ENCODE measurements around the gene NEK8.

The NEK8 gene

GRCh38 chr17:28744972-28745785 is 16.6 kb downstream of the NEK8 start:
- no peak for DNase-seq (ENCODE audit: low read depth in 2 of 2)

DNA sequence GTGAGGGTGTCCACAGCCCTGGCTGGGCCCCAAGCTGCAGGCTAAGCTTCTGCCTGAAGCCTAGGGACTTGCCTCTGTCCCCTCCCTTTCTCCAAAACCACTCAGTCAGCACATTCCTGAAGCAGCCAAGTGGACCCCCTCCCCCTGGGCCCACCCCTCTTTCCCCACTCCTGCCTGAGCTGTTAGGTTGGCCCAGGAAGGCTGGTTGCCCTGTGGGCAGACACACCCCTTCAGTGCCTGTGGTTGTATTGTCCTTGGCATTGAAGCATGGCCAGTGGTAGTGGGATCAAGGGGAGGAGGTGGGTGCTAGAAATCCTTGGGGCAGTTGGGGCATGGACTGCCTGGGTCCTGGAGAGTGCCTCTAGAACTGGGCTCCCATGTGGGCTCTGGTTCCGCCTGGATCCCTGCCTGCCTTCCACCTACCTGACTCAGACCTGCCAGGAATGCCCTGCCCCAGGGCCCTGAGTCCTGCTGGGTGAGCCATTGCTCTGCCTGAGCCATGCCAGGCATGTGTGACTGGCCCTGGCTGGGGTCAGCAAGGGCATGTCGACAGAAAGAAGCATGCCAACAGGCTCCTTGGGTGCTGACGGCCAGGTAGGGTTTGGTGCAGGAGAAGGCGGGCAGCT is 17.3 kb downstream of the NEK8 start:
- DNase-seq (ENCODE audit: low read depth in 2 of 2) = no peak

DNA sequence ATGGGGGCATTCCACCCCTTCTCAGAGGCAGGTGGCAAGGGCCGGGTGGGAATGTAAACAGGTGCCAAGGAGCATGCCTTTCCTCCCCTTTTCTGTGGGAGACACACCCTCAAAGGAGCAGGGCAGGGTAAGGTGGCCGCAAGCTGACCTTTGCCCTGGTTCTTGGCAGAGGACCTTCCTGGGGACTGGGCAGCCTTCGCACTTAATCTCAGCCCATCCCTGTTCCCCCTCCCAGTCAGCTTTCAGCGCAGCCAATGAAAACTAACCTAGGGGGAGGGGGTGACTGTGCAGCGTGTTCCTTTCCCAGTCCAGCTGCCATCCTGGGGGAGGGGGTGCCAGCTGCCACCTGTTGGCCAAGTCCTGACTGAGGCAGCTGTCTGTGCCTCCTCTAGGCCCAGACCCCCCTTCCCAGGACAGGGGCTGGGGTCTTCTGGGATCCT is 18.0 kb downstream of the NEK8 start:
- no peak for DNase-seq (ENCODE audit: low read depth in 2 of 2)

GRCh38 chr17:28747051-28747691 is 18.6 kb downstream of the NEK8 start:
- DNase-seq (ENCODE audit: low read depth in 2 of 2) = no peak

- no peak for DNase-seq (ENCODE audit: low read depth in 2 of 2)
Observed at GRCh38 chr17:28747801-28748750, 19.5 kb downstream of the NEK8 start.

DNA sequence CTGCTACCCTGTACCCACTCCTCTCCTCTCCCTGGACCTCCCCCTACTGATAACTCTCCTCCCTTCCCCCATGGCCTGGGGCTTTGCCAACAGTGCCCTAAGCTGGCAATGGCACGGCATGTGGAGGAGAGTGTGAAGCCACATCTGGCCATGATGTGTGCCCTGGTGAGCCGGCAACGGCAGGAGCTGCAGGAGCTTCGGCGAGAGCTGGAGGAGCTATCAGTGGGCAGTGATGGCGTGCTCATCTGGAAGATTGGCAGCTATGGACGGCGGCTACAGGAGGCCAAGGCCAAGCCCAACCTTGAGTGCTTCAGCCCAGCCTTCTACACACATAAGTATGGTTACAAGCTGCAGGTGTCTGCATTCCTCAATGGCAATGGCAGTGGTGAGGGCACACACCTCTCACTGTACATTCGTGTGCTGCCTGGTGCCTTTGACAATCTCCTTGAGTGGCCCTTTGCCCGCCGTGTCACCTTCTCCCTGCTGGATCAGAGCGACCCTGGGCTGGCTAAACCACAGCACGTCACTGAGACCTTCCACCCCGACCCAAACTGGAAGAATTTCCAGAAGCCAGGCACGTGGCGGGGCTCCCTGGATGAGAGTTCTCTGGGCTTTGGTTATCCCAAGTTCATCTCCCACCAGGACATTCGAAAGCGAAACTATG is 20.4 kb downstream of the NEK8 start:
- DNase-seq (ENCODE audit: low read depth in 2 of 2) = no peak

- no peak for DNase-seq (ENCODE audit: low read depth in 2 of 2)
Observed at GRCh38 chr17:28749516-28750177, 21.1 kb downstream of the NEK8 start.

GRCh38 chr17:28750178-28751047 is 21.8 kb downstream of the NEK8 start:
- DNase-seq (ENCODE audit: low read depth in 2 of 2) = peak; percentile 70 to 73

- no peak for DNase-seq (ENCODE audit: low read depth in 2 of 2)
Observed at GRCh38 chr17:28751600-28752366, 23.2 kb downstream of the NEK8 start.

DNA sequence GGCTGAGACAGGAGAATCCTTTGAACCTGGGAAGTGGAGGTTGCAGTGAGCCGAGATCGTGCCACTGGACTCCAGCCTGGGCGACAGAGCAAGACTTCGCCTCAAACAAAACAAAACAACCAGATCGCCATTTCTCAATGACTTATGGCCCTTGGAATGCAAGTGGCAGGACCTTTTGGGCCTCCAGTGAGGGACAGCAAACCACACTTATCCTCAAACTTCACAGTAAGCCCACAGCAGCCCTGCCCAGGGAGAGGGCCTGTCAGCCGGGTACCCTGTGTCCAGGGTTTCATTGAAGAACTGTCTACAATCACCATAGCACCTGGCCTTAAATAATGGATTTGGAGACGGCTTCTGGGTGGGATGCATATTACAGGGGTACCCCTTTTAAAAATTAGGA is 26.9 kb downstream of the NEK8 start:
- DNase-seq (ENCODE audit: low read depth in 2 of 2) = no peak

GRCh38 chr17:28756049-28756804 is 27.6 kb downstream of the NEK8 start:
- no peak for DNase-seq (ENCODE audit: low read depth in 2 of 2)

DNA sequence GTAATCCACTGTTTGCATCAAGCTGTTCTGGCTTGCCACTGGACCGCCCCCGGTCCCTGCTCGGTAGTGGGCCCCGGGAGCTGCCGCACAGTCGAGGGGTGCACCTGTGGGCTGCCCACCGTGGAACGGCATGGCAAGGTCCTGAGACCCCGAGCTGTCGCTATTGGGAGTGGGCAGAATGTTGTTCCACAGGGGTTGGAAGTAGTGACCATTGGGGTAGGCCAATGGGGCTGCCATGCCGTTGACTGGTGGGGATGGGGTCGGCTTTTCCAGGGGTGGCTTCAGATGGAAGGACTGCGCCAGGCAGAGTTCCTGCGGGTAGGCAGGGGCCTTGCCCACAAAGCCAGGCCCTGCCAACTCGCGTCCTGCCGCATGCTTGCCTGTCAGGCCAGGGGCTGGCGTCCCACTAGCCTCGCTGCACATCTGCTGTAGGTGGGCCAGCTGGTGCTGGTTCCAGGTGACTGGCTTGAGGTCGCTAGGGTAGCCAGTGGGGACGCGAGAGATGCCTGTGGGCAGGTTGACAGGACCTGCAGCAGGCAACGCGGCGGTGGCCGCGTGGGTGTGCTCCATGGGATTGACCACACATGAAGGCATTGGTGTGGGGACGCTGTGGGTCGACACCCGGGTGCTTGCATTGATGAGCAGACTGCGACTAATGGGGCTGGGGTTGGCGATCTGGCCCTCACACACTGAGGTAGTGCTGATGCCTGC is 30.0 kb downstream of the NEK8 start:
- no peak for DNase-seq (ENCODE audit: low read depth in 2 of 2)

GRCh38 chr17:28759256-28759865 is 30.8 kb downstream of the NEK8 start:
- DNase-seq (ENCODE audit: low read depth in 2 of 2) = no peak

DNA sequence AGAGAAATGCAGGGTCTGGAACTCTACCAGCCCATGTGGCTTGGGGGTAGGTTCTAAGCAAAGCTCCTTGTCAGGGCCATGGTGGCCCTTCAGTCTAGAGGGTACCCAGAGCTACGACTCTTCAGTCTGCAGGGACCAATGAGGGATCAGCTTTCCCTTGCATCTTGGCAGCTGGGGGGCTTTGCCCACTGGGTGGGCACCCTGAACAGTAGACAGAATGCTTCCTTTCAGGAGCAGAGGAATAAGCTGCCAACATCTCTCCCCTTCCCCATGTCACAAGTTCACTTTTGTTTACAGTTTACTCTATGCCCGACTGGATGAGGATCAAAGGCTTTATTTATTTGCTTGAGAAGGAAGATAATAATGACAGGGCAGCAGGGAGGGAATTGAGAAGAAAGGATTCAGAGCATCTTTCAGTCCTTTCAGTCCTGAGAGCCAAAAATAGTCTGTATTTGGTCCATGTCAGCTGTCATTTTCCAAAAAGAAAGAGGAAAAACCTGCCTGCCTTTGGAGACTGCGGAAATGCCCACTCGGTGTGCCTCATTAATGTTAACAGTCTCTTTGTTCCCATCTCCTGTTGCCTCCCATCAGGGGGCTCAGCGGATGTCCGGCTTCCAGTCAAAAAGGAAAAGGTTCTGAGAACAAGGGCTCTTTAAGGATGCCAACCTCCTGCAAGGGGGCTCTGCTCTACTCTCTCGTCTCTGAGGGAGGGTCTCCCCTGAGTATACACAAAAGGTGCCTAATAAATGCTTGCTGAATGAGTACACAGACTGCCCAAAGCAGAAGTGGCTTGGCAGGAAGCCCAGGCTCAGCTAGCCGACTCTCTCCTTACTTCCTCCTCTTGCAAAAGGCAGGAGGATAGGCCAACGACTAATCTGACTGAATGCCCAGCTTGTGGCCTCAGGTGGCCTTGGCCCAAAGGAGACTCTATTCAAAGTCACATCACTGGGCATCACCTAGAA is 32.3 kb downstream of the NEK8 start:
- DNase-seq (ENCODE audit: low read depth in 2 of 2) = no peak

GRCh38 chr17:28763137-28763799 is 34.7 kb downstream of the NEK8 start:
- no peak for DNase-seq (ENCODE audit: low read depth in 2 of 2)
